ENCODE measurements around the gene LSM7. TPM values are rescaled to one million over a fixed set of nuclear protein-coding genes. Genes with fewer than 3 reads are reported as not detected.

Gene LSM7
- total and polyA plus RNA-seq, 9 of the 15 experiments (the other 6 are each of a cell fraction or from before 2014, with no cell fraction given): 40.5 to 690 (median 265) TPM

DNA sequence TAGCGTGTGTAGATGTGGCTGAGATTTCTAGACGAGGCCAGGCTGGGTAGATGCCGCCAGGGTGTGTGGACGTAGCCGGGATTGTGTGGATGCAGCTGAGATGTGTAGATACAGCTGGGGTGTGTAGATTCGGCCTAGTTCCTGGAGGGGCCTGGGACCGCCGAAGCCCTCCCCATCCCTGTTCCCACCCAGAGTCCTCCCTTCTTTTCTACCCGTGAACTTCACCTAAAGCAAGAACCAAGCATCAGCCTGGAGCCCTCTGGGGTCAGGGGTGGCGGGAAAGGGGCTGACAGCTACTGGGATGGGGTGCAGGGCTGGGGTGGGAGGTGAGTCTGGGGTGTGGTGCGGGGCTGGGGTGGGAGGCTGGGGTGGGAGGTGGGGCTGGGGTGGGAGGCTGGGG is 32.4 kb upstream of the LSM7 start (continued):
- no peak for TF ChIP-seq HINFP (tag; conservative IDR thresholded peaks at IDR 0.05; ENCODE audit: low read depth)
- no peak for TF ChIP-seq EGR1 (conservative IDR thresholded peaks at IDR 0.05)
- TF ChIP-seq HBP1 (CRISPR knock-in tag; IDR thresholded peaks at IDR 0.05): no peak
- no peak for TF ChIP-seq FOXJ3 (CRISPR knock-in tag; IDR thresholded peaks at IDR 0.05)

DNA sequence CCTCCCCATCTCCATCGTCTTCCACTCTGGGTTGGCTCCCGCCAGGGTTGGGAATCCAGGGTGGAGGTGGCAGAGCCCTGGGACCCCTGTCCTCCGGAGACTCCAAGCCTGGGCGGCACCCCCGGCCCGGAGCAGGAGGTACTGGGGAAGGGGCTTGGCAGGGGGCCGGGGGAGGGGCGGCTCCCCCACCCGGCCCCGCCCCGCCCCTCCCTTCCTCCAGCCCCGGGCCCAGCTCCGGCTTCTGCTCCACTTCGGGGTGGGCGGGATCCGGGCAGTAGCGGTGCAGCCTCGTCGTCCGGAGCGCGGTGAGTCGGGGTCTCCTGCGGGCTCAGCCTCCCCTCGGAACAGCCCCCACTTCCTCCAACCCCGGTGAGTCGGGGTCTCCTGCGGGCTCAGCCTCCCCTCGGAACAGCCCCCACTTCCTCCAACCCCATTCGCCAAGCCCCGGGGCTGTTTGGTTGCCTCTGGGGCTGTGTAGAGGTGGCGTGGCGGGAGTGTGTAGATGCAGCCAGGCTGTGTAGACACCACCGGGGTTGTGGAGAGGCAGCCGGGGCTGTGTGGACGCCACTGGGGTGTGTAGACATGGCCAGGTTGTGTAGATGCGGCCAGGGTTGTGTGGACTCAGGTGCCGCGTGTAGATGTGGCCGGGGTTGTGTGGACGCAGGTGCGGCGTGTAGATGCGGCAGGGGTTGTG is 31.8 kb upstream of the LSM7 start, which contains the start of gene TMPRSS9:
TMPRSS9 (plus strand) TSS at position 274 of the 694 bp plus-strand sequence. CDS start 29,521 bp downstream, outside the sequence.
- in situ Hi-C loops (cut with MboI) (no loop called here), intact Hi-C loops (cut with micrococcal nuclease) (no loop called here)
- ATAC-seq (peak; percentile 32; the same call in 1 of the 3 replicates), FAIRE-seq (no peak), DNase-seq (ENCODE audit: extremely low read depth in 1 of 4, low spot score in 3 of 4) (no peak)
- no peak within 1 kb of the TSS for H3K27ac ChIP-seq (ENCODE audit: extremely low read depth, low read depth, low read length)
- H4K20me1 ChIP-seq (replicated peaks; ENCODE audit: control insufficient read depth, insufficient read depth, low read length): no peaks in the 10 kb centered on the region; the same call in 1 of the 2 replicates
- H3K9me1 ChIP-seq (ENCODE audit: control insufficient read depth, insufficient read depth, low read length): peaks cover 5% of the 10 kb centered on the region
- POLR2A ChIA-PET: no interaction called here
- no TSS peak for BruUV-seq (replicated peaks)
- peaks cover 0 to 31% of the 10 kb centered on the region in 2 experiments; a peak in 3 of 5 replicates for H3K4me1 ChIP-seq (replicated peaks in 1 of 2; ENCODE audit: control insufficient read depth in 2 of 2, insufficient read depth in 2 of 2, low read length in 2 of 2)
- no peaks in the 10 kb centered on the region for H3K36me3 ChIP-seq (ENCODE audit: control insufficient read depth, insufficient read depth, low read length)
- no peak within 1 kb of the TSS for H2AFZ ChIP-seq (ENCODE audit: low read depth, low read length)
- H3K4me2 ChIP-seq (ENCODE audit: insufficient read depth, low read length): no peak within 1 kb of the TSS
- no peak within 1 kb of the TSS for H3K4me3 ChIP-seq
- no peak for TF ChIP-seq SP1 (CRISPR knock-in tag; IDR thresholded peaks at IDR 0.05)
- peak; percentile 83 for TF ChIP-seq ZSCAN29 (IDR thresholded peaks at IDR 0.05)
- no peaks in the 10 kb centered on the region for H3K79me2 ChIP-seq (ENCODE audit: control insufficient read depth, insufficient read depth, low read length)
- peaks cover 17 to 46% of the 10 kb centered on the region in 2 experiments; a peak in 4 of 5 replicates for H3K27me3 ChIP-seq (ENCODE audit: control insufficient read depth in 2 of 2, insufficient read depth in 2 of 2, low read length in 2 of 2)
- 22% methylated on average over 22 of the region's 44 CpGs for WGBS (ENCODE audit: insufficient coverage, low coverage, missing lambda C conversion rate)
- no peaks in the 10 kb centered on the region; the same call in 1 of the 2 replicates for H3K9me3 ChIP-seq (replicated peaks; ENCODE audit: control insufficient read depth, insufficient read depth, low read depth, low read length)
- H3K9ac ChIP-seq (ENCODE audit: insufficient read depth in 1 of 2, low read depth in 2 of 2, low read length in 2 of 2): 0 out of 4 replicates have a peak within 1 kb of the TSS, but pooled peaks of 1 of the 2 experiments have one; percentile 18
- CTCF ChIA-PET (ENCODE audit: low intra/inter-chr PET ratio): interaction anchor here (0.6 kb wide), 1 partner anchor 33 kb away, joined by 3 read pairs; no protein-coding TSS in a partner anchor

All from K562 (cell line).